GM23338 (cell line): ENCODE results near the gene PEAR1.

Experiments
- CTCF ChIP-seq, 2 experiments: fragments of 200-600 bp in 1 of 2; sonication (generic) in 1 of 2; conservative IDR thresholded peaks; 2 replicates each; pipeline versions ENCODE4 v1.5.1 to v1.6.1; 2016 to 2017; ENCODE audit warnings: antibody characterized with exemption in 2 of 2, low read depth in 2 of 2, mild to moderate bottlenecking in 2 of 2, moderate library complexity in 1 of 2
- EZH2phosphoT487 ChIP-seq: fragments of 200-600 bp; sonication (generic); IDR thresholded peaks from one replicate; pipeline ENCODE4 v1.8.1; 2018; ENCODE audit warnings: antibody characterized with exemption; ENCODE audit not compliant: unreplicated experiment
- POLR2AphosphoS5 ChIP-seq: IDR thresholded peaks from 2 replicates; pipeline ENCODE4 v1.6.1; 2016; ENCODE audit warnings: antibody characterized with exemption, low read depth
- TF ChIP-seq, protein P1 (sequence below): IDR thresholded peaks from one replicate; pipeline ENCODE4 v1.6.1; 2018; ENCODE audit warnings: antibody characterized with exemption; ENCODE audit not compliant: unreplicated experiment

GRCh38 chr1:156849151-156849496, 44.4 kb upstream of the PEAR1 start:
- TF ChIP-seq CTCF (conservative IDR thresholded peaks at IDR 0.05; ENCODE audit: low read depth in 2 of 2), result no peak
- TF ChIP-seq, protein P1, sequence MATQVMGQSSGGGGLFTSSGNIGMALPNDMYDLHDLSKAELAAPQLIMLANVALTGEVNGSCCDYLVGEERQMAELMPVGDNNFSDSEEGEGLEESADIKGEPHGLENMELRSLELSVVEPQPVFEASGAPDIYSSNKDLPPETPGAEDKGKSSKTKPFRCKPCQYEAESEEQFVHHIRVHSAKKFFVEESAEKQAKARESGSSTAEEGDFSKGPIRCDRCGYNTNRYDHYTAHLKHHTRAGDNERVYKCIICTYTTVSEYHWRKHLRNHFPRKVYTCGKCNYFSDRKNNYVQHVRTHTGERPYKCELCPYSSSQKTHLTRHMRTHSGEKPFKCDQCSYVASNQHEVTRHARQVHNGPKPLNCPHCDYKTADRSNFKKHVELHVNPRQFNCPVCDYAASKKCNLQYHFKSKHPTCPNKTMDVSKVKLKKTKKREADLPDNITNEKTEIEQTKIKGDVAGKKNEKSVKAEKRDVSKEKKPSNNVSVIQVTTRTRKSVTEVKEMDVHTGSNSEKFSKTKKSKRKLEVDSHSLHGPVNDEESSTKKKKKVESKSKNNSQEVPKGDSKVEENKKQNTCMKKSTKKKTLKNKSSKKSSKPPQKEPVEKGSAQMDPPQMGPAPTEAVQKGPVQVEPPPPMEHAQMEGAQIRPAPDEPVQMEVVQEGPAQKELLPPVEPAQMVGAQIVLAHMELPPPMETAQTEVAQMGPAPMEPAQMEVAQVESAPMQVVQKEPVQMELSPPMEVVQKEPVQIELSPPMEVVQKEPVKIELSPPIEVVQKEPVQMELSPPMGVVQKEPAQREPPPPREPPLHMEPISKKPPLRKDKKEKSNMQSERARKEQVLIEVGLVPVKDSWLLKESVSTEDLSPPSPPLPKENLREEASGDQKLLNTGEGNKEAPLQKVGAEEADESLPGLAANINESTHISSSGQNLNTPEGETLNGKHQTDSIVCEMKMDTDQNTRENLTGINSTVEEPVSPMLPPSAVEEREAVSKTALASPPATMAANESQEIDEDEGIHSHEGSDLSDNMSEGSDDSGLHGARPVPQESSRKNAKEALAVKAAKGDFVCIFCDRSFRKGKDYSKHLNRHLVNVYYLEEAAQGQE, result no peak
- no peak for TF ChIP-seq POLR2AphosphoS5
- no peak for TF ChIP-seq EZH2phosphoT487
